Hepatic stellate cell (primary cell): ENCODE measurements around the gene FLNB.

ENCODE experiments used
- DNase-seq: peaks from one replicate; pipeline ENCODE4 v3.0.0; 2011; ENCODE audit warnings: low spot score

Gene FLNB

GRCh38 chr3:58106061-58106460, 97.8 kb downstream of the FLNB start:
- DNase-seq: no peak

DNA sequence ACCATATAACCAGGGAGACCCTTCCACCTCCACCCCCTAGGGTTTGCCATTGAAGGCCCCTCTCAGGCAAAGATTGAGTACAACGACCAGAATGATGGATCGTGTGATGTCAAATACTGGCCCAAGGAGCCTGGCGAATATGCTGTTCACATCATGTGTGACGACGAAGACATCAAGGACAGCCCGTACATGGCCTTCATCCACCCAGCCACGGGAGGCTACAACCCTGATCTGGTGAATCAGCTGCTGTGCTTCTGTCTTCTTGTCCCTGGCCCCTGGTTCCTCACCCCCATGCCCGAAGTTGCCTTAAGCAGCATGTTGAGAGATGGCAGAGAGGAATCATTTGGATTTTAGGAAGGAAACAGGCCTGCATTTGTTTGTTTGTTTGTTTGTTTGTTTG, 98.4 kb downstream of the FLNB start:
- no peak for DNase-seq

- DNase-seq: no peak
Observed at GRCh38 chr3:58107597-58107996, 99.4 kb downstream of the FLNB start.

GRCh38 chr3:58109752-58110151, 101.5 kb downstream of the FLNB start:
- no peak for DNase-seq

- DNase-seq: no peak
Observed at GRCh38 chr3:58111513-58112184, 103.4 kb downstream of the FLNB start.

DNA sequence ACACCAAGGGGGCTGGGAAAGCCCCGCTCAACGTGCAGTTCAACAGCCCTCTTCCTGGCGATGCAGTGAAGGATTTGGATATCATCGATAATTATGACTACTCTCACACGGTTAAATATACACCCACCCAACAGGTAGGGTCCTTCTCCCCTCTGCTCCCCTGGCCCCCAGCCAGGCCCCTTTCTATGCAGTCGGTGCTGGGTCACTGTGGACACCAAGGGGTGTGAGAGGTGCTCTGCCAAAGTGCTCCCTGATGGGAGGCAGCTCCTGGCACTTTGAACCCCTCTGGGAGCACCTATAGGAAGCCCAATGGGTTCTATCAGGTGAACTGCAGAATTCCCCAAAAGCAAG, 103.9 kb downstream of the FLNB start:
- no peak for DNase-seq

DNA sequence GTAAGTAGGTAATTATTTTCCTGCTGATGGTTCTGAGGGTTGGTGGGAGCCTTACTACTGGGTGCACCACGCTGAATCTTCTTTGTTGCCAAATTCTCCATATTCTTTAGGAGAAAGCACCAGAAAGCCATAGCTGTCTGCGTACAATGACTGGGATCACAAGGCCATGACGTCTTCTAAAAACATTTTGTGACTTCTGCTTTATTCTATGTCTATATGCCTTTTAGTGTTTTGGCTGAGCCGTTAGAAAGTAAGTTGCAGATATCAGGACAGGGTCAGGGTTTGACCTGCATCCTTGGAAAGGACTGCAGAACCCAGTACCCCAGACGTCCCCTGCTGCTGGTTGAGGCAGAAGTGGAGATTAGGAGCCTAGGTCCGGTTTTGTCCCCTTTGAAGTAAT, 107.0 kb downstream of the FLNB start:
- DNase-seq: no peak

DNA sequence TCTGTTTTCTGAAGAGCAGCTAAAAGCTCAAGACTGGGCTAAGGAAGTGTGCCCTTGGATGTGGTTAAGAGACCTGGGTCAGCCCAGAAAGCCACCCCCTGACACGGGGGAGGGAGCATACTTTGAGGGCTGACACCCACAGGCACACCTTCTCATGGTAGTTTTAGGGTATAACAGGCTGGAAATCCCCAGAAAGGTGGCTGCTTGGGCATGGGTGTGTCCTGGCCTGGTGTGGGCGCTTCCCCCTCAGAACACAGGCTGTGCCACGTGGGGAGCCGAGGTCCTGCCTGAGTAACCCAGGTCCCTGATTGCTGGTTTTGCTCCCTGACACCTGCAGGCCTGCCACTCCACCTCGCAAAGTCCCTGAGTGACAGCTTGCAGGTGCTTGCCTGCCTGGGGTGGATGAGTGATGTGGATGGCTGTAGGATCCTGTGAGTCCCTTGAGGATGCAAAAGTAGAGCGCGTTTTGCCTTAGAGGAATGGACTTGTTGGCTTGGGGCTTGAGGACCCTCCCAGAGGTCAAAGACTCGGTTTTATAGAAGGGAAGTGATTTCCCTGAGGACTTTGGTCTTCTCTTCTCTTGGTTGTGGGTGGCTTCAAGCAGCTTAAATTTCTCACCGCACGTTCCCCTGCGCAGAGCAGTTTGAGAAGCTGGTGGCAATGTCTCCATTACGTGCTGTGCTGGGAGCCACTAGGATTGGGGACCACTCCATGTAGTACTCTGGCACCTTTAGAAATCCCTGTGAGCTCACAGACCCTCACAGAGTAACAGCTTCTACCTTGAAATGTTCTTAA, 108.1 kb downstream of the FLNB start:
- DNase-seq: no peak

DNA sequence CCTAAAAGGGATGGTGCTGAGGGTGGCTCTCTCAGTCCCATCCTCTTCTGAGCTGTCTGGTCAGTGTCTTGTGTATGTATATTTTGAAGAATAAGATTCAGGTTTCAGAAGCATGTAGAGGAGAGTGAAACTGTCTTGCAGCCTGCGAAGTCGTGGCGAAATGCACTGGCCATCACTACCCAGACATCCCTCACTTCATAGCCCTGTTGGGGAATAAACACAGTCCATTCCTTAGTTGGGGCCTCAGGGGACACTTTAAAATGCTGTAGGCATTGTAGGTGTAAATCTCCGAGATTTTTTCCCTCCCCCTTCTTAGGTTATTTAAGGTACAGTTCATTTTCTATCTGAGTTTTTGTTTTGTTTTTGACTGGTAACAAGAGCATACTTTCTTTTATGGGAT, 108.8 kb downstream of the FLNB start:
- DNase-seq: no peak

- DNase-seq: no peak
Observed at GRCh38 chr3:58117561-58118181, 109.4 kb downstream of the FLNB start.

DNA sequence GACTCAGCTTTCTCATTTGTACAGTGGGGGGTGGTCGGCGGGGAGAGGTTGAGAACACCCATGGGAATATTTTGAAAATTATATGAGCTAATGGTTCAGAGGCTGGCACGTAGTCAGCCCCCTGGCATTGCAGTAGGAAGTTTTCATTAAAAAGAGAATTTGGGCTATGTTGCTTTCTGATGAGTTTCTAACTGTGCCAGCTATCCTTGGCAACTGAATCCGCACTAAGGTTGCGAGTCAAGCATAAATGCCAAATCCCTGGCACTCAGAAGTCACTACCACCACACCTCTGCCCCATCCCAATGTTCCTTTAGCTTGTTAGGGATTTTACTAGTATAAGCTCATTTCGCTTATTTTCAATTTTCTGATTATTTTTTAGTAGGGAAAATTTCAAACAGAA, 111.0 kb downstream of the FLNB start:
- no peak for DNase-seq

DNA sequence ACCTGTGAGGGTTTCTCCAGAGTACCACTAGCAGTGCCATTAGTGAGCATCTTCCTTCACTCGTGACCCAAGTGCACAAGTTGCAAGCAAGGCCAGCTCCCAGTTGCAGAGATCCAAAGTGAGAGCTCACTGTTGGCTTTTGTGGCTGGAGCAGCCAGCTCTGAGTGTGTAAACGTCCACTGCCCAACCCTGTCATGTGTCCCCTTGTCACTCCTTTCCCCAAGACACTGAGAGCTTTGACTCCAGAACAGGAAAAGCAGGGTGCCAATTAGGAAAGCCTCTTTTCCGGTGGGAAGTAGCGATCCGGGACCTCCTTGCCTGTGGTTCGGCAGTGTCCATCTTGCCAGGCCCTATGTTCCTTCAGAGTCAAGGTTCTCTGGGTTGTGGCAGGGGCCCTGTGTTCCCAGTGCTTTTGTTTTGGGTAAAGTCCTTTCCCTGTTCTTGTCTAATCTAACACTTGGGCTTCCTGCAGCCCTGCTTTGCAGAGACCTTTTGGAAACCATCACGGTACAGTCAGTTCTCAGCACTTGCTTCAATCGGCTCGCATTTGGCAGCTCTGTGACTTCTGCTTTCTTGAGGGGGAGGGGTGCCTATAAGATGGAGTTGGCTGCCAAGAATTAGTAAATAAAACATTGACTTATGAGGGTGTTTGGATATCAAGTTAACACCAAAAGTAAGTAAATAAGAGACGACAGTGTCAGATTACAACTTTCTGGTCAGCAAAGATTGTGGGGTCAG, 112.0 kb downstream of the FLNB start:
- DNase-seq: no peak

DNA sequence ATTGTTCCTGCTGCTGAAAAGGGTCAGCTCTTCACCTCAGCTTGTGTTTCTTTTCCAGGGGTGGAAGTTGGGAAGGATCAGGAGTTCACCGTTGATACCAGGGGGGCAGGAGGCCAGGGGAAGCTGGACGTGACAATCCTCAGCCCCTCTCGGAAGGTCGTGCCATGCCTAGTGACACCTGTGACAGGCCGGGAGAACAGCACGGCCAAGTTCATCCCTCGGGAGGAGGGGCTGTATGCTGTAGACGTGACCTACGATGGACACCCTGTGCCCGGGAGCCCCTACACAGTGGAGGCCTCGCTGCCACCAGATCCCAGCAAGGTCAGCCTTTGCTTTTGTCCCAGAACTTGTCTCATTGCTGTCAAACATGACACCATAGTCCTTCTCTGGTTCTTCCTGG, 113.0 kb downstream of the FLNB start:
- DNase-seq: no peak

GRCh38 chr3:58122936-58123700, 114.9 kb downstream of the FLNB start:
- no peak for DNase-seq

GRCh38 chr3:58124387-58124786, 116.2 kb downstream of the FLNB start:
- DNase-seq: no peak

GRCh38 chr3:58129041-58129770, 121.0 kb downstream of the FLNB start:
- DNase-seq: no peak

GRCh38 chr3:58130591-58130990, 122.4 kb downstream of the FLNB start:
- no peak for DNase-seq

DNA sequence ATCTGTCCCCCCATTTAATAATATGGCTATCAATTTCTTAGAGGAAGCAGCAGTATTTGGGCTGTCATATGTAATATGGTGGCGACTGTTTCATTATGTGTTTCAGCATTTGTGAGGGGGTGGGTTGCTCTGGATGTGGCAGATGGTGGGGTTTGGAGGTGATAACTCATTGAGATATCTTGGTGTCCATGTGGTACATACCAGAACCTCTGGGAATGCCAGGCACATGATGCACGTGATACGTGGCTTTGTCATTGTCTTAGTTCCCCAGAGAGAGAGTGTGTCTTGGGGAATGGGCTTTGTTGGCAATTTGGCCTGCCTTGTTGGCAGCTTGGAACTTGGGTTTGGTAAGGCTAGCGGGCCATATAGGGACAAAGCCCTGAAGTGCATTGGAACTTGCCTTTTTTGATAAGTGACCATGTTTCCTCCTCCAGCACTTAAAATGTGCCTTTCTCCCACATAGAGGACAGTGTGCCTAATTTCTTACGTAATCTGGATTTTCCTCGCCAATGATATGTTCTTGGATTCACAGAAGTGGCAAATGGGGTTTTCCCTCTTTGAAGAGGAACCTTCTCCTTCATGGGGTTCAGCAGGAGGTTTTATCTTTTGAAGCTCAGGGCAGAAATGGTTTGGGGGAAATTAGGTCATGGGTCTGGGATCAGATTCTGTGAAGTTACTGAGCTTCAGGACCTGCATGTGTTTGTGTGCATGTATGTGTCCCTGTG, 123.0 kb downstream of the FLNB start:
- DNase-seq: no peak

DNA sequence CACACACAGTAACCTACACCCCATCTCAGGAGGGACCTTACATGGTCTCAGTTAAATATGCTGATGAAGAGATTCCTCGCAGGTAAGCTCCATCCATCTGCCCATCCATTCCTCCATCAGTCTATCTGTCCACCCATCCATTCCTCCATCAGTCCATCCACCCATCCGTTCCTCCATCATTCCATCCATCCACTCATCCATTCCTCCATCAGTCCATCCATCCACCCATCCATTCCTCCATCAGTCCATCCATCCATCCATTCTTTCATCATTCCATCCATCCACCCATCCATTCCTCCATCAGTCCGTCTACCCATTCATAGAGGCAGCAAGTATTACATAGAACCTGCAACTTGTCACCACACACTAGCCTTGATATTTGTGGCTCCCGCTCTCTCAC, 124.6 kb downstream of the FLNB start:
- no peak for DNase-seq

DNA sequence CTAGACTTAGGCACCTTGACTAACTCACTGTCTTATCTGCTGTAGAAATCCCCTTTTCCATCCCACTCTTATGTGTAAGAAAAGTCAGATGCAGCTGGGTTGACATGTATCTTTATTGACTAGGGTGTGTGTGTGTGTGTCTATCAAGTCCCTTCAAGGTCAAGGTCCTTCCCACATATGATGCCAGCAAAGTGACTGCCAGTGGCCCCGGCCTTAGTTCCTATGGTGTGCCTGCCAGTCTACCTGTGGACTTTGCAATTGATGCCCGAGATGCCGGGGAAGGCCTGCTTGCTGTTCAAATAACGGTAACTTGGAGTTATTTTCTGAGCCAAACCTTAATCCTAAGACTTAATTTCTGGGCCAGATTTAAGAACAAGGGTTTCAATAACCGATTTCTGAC, 126.2 kb downstream of the FLNB start:
- no peak for DNase-seq
